ENCODE results near the gene CYB561.

The CYB561 gene

GRCh38 chr17:63405020-63405419 is 41.1 kb downstream of the CYB561 start:
- TF ChIP-seq EZH2phosphoT487 (IDR thresholded peaks at IDR 0.05; ENCODE audit: borderline replicate concordance) (no peak), CTCF (conservative IDR thresholded peaks at IDR 0.05; ENCODE audit: low read length) (no peak)
- H2AFZ ChIP-seq (ENCODE audit: low read length): no peak overlapping the region
- no peaks in the 10 kb centered on the region for H3K9me2 ChIP-seq (replicated peaks; ENCODE audit: low read depth, low read length)
- H3K36me3 ChIP-seq (ENCODE audit: insufficient read depth, low read length): no peaks in the 10 kb centered on the region
- H3F3A ChIP-seq (ENCODE audit: low read depth): no peaks in the 10 kb centered on the region
- no peak overlapping the region for H3K4me2 ChIP-seq (ENCODE audit: low read depth, low read length, poor library complexity, severe bottlenecking)
- H3K27me3 ChIP-seq (ENCODE audit: insufficient read depth, low read length, poor library complexity, severe bottlenecking): no peaks in the 10 kb centered on the region
- H3K79me2 ChIP-seq (ENCODE audit: insufficient read depth, low read length): no peaks in the 10 kb centered on the region
- H3K4me3 ChIP-seq (ENCODE audit: low read length, poor library complexity, severe bottlenecking): no peak overlapping the region
- no peaks in the 10 kb centered on the region for H3K9me3 ChIP-seq (ENCODE audit: insufficient read depth, low read depth, low read length)
- H3K9ac ChIP-seq (ENCODE audit: low read depth, low read length, poor library complexity, severe bottlenecking): no peak overlapping the region
- H3K4me1 ChIP-seq (ENCODE audit: insufficient read depth, low read length, poor library complexity, severe bottlenecking): no peaks in the 10 kb centered on the region
- H4K20me1 ChIP-seq (ENCODE audit: insufficient read depth, low read length, poor library complexity, severe bottlenecking): no peaks in the 10 kb centered on the region

- H3K4me2 ChIP-seq (ENCODE audit: low read depth, low read length, poor library complexity, severe bottlenecking): no peak overlapping the region
- no peak overlapping the region for H2AFZ ChIP-seq (ENCODE audit: low read length)
- no peak overlapping the region for H3K4me3 ChIP-seq (ENCODE audit: low read length, poor library complexity, severe bottlenecking)
- no peaks in the 10 kb centered on the region for H3K9me2 ChIP-seq (replicated peaks; ENCODE audit: low read depth, low read length)
- no peaks in the 10 kb centered on the region for H3K36me3 ChIP-seq (ENCODE audit: insufficient read depth, low read length)
- no peaks in the 10 kb centered on the region for H3K9me3 ChIP-seq (ENCODE audit: insufficient read depth, low read depth, low read length)
- no peaks in the 10 kb centered on the region for H3K79me2 ChIP-seq (ENCODE audit: insufficient read depth, low read length)
- H4K20me1 ChIP-seq (ENCODE audit: insufficient read depth, low read length, poor library complexity, severe bottlenecking): no peaks in the 10 kb centered on the region
- no peaks in the 10 kb centered on the region for H3K27me3 ChIP-seq (ENCODE audit: insufficient read depth, low read length, poor library complexity, severe bottlenecking)
- H3K4me1 ChIP-seq (ENCODE audit: insufficient read depth, low read length, poor library complexity, severe bottlenecking): no peaks in the 10 kb centered on the region
- H3K9ac ChIP-seq (ENCODE audit: low read depth, low read length, poor library complexity, severe bottlenecking): no peak overlapping the region
- TF ChIP-seq EZH2phosphoT487 (IDR thresholded peaks at IDR 0.05; ENCODE audit: borderline replicate concordance) (no peak), CTCF (conservative IDR thresholded peaks at IDR 0.05; ENCODE audit: low read length) (no peak)
- H3F3A ChIP-seq (ENCODE audit: low read depth): no peaks in the 10 kb centered on the region
Observed at GRCh38 chr17:63402431-63403212, 43.5 kb downstream of the CYB561 start.

- H4K20me1 ChIP-seq (ENCODE audit: insufficient read depth, low read length, poor library complexity, severe bottlenecking): no peaks in the 10 kb centered on the region
- no peak overlapping the region for H2AFZ ChIP-seq (ENCODE audit: low read length)
- H3K9me2 ChIP-seq (replicated peaks; ENCODE audit: low read depth, low read length): no peaks in the 10 kb centered on the region
- H3K27me3 ChIP-seq (ENCODE audit: insufficient read depth, low read length, poor library complexity, severe bottlenecking): no peaks in the 10 kb centered on the region
- H3K36me3 ChIP-seq (ENCODE audit: insufficient read depth, low read length): no peaks in the 10 kb centered on the region
- no peak for TF ChIP-seq EZH2phosphoT487 (IDR thresholded peaks at IDR 0.05; ENCODE audit: borderline replicate concordance)
- TF ChIP-seq CTCF (conservative IDR thresholded peaks at IDR 0.05; ENCODE audit: low read length): no peak
- no peak overlapping the region for H3K4me3 ChIP-seq (ENCODE audit: low read length, poor library complexity, severe bottlenecking)
- no peaks in the 10 kb centered on the region for H3K4me1 ChIP-seq (ENCODE audit: insufficient read depth, low read length, poor library complexity, severe bottlenecking)
- no peaks in the 10 kb centered on the region for H3F3A ChIP-seq (ENCODE audit: low read depth)
- H3K79me2 ChIP-seq (ENCODE audit: insufficient read depth, low read length): no peaks in the 10 kb centered on the region
- H3K4me2 ChIP-seq (ENCODE audit: low read depth, low read length, poor library complexity, severe bottlenecking): no peak overlapping the region
- no peak overlapping the region for H3K9ac ChIP-seq (ENCODE audit: low read depth, low read length, poor library complexity, severe bottlenecking)
- no peaks in the 10 kb centered on the region for H3K9me3 ChIP-seq (ENCODE audit: insufficient read depth, low read depth, low read length)
Observed at GRCh38 chr17:63399856-63400255, 46.2 kb downstream of the CYB561 start.

All from Loucy (cell line).